PC-9 (cell line): Measurements from ENCODE around the gene ABCA7. TPM values are rescaled to one million over a fixed set of nuclear protein-coding genes. Genes with fewer than 3 reads are reported as not detected.

ENCODE experiments used
- BruUV-seq: library from RNA; stranded (reverse); fragments of 400-500 nt; replicated peaks from 2 replicates; lab custom pipeline; 2021; lab: Mats Ljungman, UMichigan
- CTCF ChIA-PET: fragments of 300-600 bp; sonication (Branson Sonifier 250); formaldehyde crosslinking; loops from one replicate; lab custom pipeline; 2022; ENCODE audit warnings: antibody characterized with exemption; lab: Charles Lee
- POLR2A ChIA-PET: fragments of 300-600 bp; sonication (Branson Sonifier 250); formaldehyde crosslinking; loops from one replicate; lab custom pipeline; 2022; ENCODE audit warnings: antibody characterized with exemption; ENCODE audit not compliant: unreplicated experiment; lab: Charles Lee
- DNase-seq, 2 experiments: peaks; one replicate each; pipeline versions ENCODE4 v3.0.0 to v3.0.0-alpha.2; 2015 to 2022; ENCODE audit warnings: mixed read lengths in 1 of 2
- H2AFZ ChIP-seq: fragments of 200-600 bp; sonication (generic); 2 replicates; pipeline ENCODE4 v1.8.1; 2017; ENCODE audit warnings: antibody characterized with exemption
- H3F3A ChIP-seq: fragments of 200-600 bp; sonication (generic); 2 replicates; pipeline ENCODE4 v1.8.1; 2017; ENCODE audit warnings: antibody characterized with exemption, mild to moderate bottlenecking, low read depth; ENCODE audit not compliant: insufficient read depth
- H3K27ac ChIP-seq: fragments of 200-600 bp; sonication (generic); 2 replicates; pipeline ENCODE4 v1.6.1; 2016; ENCODE audit warnings: mixed run types
- H3K27me3 ChIP-seq: fragments of 200-600 bp; sonication (generic); 2 replicates; pipeline ENCODE4 v1.6.1; 2016; ENCODE audit warnings: low read depth, mixed run types; ENCODE audit not compliant: insufficient read depth
- H3K36me3 ChIP-seq: fragments of 200-600 bp; sonication (generic); 2 replicates; pipeline ENCODE4 v1.6.1; 2016; ENCODE audit warnings: low read depth, mixed run types
- H3K4me1 ChIP-seq: fragments of 200-600 bp; sonication (generic); replicated peaks from 2 replicates; pipeline ENCODE4 v1.6.1; 2016; ENCODE audit warnings: mixed run types; ENCODE audit not compliant: insufficient read depth
- H3K4me2 ChIP-seq: fragments of 200-600 bp; sonication (generic); 2 replicates; pipeline ENCODE4 v1.6.1; 2017; ENCODE audit warnings: mixed run types
- H3K4me3 ChIP-seq: fragments of 200-600 bp; sonication (generic); 2 replicates; pipeline ENCODE4 v1.6.1; 2016; ENCODE audit warnings: mixed run types
- H3K79me2 ChIP-seq: fragments of 200-600 bp; sonication (generic); 2 replicates; pipeline ENCODE4 v1.6.1; 2017; ENCODE audit warnings: low read depth, mixed run types
- H3K9me2 ChIP-seq: fragments of 200-600 bp; sonication (generic); 2 replicates; pipeline ENCODE4 v1.8.1; 2017; ENCODE audit warnings: mild to moderate bottlenecking; ENCODE audit not compliant: insufficient read depth
- H3K9me3 ChIP-seq: fragments of 200-600 bp; sonication (generic); 2 replicates; pipeline ENCODE4 v1.8.1; 2016; ENCODE audit warnings: low read depth; ENCODE audit not compliant: insufficient read depth
- H4K20me1 ChIP-seq: fragments of 200-600 bp; sonication (generic); 2 replicates; pipeline ENCODE4 v1.8.1; 2017; ENCODE audit not compliant: insufficient read depth
- EZH2 ChIP-seq: fragments of 200-600 bp; sonication (generic); IDR thresholded peaks from 2 replicates; pipeline ENCODE4 v1.8.0; 2017; ENCODE audit warnings: antibody characterized with exemption, low read depth
- intact Hi-C: fragments of 100-400 bp; cut with micrococcal nuclease; formaldehyde crosslinking; loops from one replicate; pipeline ENCODE4 v1.10.0; 2022; ENCODE audit not compliant: unreplicated experiment
- total RNA-seq: library from RNA; stranded (reverse); gene quantifications from 2 replicates; pipeline ENCODE4 v1.2.3, GENCODE V29; 2021
- TF ChIP-seq, protein P1 (sequence below): fragments of 200-600 bp; sonication (generic); conservative IDR thresholded peaks from 2 replicates; pipeline ENCODE4 v1.6.1; 2017; ENCODE audit warnings: mixed run types, antibody characterized with exemption, mild to moderate bottlenecking, moderate library complexity

Gene ABCA7
- total RNA-seq, 1 experiment from 2014 or later = 29.9 TPM

DNA sequence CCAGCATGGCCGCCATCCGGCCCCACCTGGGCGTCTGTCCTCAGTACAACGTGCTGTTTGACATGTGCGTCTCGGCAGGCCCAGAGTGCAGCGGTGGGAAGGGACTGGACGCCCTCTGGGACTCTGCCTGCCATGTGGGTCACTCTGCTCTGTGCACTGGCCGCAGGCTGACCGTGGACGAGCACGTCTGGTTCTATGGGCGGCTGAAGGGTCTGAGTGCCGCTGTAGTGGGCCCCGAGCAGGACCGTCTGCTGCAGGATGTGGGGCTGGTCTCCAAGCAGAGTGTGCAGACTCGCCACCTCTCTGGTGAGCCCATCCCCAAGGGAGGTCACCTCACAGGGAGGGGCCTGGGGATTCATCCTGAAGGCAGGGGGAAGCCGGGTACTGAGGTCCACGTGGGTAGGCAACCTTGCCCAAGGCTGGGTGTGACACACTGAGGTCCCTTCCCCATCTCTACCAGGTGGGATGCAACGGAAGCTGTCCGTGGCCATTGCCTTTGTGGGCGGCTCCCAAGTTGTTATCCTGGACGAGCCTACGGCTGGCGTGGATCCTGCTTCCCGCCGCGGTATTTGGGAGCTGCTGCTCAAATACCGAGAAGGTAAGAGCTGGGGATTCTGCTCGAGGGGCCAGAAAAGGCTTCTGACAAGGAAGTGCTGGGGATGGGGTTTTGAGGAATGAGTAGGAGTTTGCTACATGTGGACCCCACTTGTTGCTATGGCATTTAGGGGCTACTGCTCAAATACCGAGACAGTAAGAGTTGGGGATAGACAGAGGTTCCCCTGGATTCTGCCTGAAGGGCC is 11.3 kb downstream of the ABCA7 start:
- BruUV-seq = no TSS peak
- Histone ChIP-seq H3K27me3 (no peaks in the 10 kb centered on the region), H3K4me2 (no peak overlapping the region), H3K27ac (no peak overlapping the region), H4K20me1 (no peaks in the 10 kb centered on the region), H3K36me3 (no peaks in the 10 kb centered on the region), H3K79me2 (no peaks in the 10 kb centered on the region), H2AFZ (no peak overlapping the region), H3F3A (peaks cover 12% of the 10 kb centered on the region; the same call in 1 of the 2 replicates), H3K4me3 (no peak overlapping the region), H3K9me3 (no peaks in the 10 kb centered on the region), H3K4me1 (no peaks in the 10 kb centered on the region), H3K9me2 (no peaks in the 10 kb centered on the region)
- no peak for DNase-seq
- POLR2A ChIA-PET = no interaction called here
- CTCF ChIA-PET = no interaction called here
- intact Hi-C loops = no loop called here
- TF ChIP-seq, protein P1, sequence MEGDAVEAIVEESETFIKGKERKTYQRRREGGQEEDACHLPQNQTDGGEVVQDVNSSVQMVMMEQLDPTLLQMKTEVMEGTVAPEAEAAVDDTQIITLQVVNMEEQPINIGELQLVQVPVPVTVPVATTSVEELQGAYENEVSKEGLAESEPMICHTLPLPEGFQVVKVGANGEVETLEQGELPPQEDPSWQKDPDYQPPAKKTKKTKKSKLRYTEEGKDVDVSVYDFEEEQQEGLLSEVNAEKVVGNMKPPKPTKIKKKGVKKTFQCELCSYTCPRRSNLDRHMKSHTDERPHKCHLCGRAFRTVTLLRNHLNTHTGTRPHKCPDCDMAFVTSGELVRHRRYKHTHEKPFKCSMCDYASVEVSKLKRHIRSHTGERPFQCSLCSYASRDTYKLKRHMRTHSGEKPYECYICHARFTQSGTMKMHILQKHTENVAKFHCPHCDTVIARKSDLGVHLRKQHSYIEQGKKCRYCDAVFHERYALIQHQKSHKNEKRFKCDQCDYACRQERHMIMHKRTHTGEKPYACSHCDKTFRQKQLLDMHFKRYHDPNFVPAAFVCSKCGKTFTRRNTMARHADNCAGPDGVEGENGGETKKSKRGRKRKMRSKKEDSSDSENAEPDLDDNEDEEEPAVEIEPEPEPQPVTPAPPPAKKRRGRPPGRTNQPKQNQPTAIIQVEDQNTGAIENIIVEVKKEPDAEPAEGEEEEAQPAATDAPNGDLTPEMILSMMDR = no peak
- TF ChIP-seq EZH2 = no peak

DNA sequence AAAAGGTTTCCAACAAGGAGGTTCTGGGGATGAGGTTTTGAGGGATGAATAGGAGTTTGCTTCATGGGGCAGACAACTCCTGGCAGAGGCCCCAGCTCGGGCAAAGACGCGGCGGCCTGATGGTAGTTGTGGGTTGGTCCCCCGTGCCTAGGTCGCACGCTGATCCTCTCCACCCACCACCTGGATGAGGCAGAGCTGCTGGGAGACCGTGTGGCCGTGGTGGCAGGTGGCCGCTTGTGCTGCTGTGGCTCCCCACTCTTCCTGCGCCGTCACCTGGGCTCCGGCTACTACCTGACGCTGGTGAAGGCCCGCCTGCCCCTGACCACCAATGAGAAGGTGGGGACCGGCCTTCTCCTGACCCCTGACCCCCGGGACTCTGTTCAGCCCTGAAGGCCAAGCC is 11.9 kb downstream of the ABCA7 start:
- Histone ChIP-seq H3K9me3 (no peaks in the 10 kb centered on the region), H3K79me2 (no peaks in the 10 kb centered on the region), H3F3A (peaks cover 12% of the 10 kb centered on the region; the same call in 1 of the 2 replicates), H3K27me3 (no peaks in the 10 kb centered on the region), H2AFZ (no peak overlapping the region), H3K9me2 (no peaks in the 10 kb centered on the region), H3K4me2 (no peak overlapping the region), H4K20me1 (no peaks in the 10 kb centered on the region), H3K27ac (no peak overlapping the region), H3K4me1 (no peaks in the 10 kb centered on the region), H3K4me3 (no peak overlapping the region), H3K36me3 (no peaks in the 10 kb centered on the region)
- ChIA-PET CTCF (no interaction called here), POLR2A (no interaction called here)
- intact Hi-C loops = no loop called here
- TF ChIP-seq, protein P1 = no peak
- TF ChIP-seq EZH2 = no peak
- no peak for DNase-seq
- no TSS peak for BruUV-seq

DNA sequence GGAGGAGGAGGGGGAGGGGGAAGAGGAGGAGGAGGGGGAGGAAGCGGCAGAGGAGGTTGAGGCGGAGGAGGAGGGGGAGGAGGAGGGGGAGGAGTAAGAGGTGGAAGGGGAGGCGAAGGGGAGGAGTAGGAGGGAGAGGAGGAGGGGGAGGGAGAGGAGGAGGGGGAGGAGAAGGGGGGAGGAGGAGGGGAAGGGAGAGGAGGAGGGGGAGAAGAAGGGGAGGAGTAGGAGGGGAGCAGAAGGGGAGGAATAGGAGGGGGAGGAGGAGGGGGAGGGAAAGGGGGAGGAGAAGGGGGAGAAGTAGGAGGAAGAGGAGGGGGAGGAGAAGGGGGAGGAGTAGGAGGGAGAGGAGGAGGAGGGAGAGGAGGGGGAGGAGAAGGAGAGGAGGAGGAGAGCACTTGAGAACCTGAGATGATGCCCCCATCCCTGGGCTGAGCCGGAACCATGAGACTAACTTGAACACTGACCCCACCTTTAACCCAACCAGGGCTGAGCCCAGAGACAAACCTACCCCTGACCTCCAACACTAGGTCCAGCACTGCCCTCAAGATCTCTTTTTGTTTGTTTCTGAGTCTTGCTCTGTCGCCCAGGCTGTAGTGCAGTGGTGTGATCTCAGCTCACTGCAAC is 12.6 kb downstream of the ABCA7 start:
- BruUV-seq = no TSS peak
- H3K27ac ChIP-seq = no peak overlapping the region
- CTCF ChIA-PET = no interaction called here
- peaks cover 12% of the 10 kb centered on the region; the same call in 1 of the 2 replicates for H3F3A ChIP-seq
- H3K9me2 ChIP-seq = no peaks in the 10 kb centered on the region
- no peaks in the 10 kb centered on the region for H3K4me1 ChIP-seq
- H3K27me3 ChIP-seq = no peaks in the 10 kb centered on the region
- intact Hi-C loops = no loop called here
- no peaks in the 10 kb centered on the region for H3K9me3 ChIP-seq
- H2AFZ ChIP-seq = no peak overlapping the region
- H3K79me2 ChIP-seq = no peaks in the 10 kb centered on the region
- POLR2A ChIA-PET = no interaction called here
- no peak overlapping the region for H3K4me3 ChIP-seq
- no peak for TF ChIP-seq EZH2
- TF ChIP-seq, protein P1 = no peak
- no peaks in the 10 kb centered on the region for H4K20me1 ChIP-seq
- no peak for DNase-seq
- no peak overlapping the region for H3K4me2 ChIP-seq
- no peaks in the 10 kb centered on the region for H3K36me3 ChIP-seq
